WTC11 (cell line): ENCODE data around the gene PRMT5. TPM values are rescaled to one million over a fixed set of nuclear protein-coding genes. Genes with fewer than 3 reads are reported as not detected.

ENCODE experiments used
- ATAC-seq: fragments of 200-7000 bp; cut with Tn5 transposase; 2 replicates; pipeline ENCODE4 v1.10.0; 2021; ENCODE audit warnings: mild to moderate bottlenecking, moderate library complexity
- CTCF ChIA-PET: fragments of 300-600 bp; sonication (Branson Sonifier 250); formaldehyde crosslinking; loops from one replicate; lab custom pipeline; 2021; ENCODE audit warnings: antibody characterized with exemption; lab: Charles Lee
- POLR2A ChIA-PET: fragments of 350-600 bp; sonication (Branson Sonifier 250); formaldehyde crosslinking; loops from one replicate; lab custom pipeline; 2021; ENCODE audit warnings: antibody characterized with exemption; lab: Charles Lee
- DNase-seq: peaks from one replicate; pipeline ENCODE4 v3.0.0; 2021; ENCODE audit warnings: low spot score
- H3K27ac Mint-ChIP-seq: 2 replicates; pipeline ENCODE4 v1.8.0; 2021; ENCODE audit warnings: mixed read lengths
- H3K27me3 Mint-ChIP-seq: 2 replicates; pipeline ENCODE4 v1.8.0; 2021; ENCODE audit warnings: low read depth, mild to moderate bottlenecking, moderate library complexity, mixed read lengths
- H3K36me3 Mint-ChIP-seq: 2 replicates; pipeline ENCODE4 v1.8.0; 2021; ENCODE audit warnings: mixed read lengths
- H3K4me1 Mint-ChIP-seq: 2 replicates; pipeline ENCODE4 v1.8.0; 2022; ENCODE audit warnings: mixed read lengths
- H3K4me3 Mint-ChIP-seq: 2 replicates; pipeline ENCODE4 v1.8.0; 2021; ENCODE audit warnings: mild to moderate bottlenecking, moderate library complexity, mixed read lengths
- H3K9me3 Mint-ChIP-seq: 2 replicates; pipeline ENCODE4 v1.8.0; 2021; ENCODE audit warnings: mixed read lengths
- ATF6 ChIP-seq: sonication (generic); formaldehyde crosslinking; IDR thresholded peaks from 2 replicates; pipeline ENCODE4 v1.8.1; 2023; ENCODE audit warnings: mild to moderate bottlenecking, missing genetic modification reagents
- CBFB ChIP-seq: sonication (generic); formaldehyde crosslinking; IDR thresholded peaks from 2 replicates; pipeline ENCODE4 v1.8.1; 2022; ENCODE audit warnings: mild to moderate bottlenecking, low read depth, missing genetic modification reagents
- CDX4 ChIP-seq: fragments of 250-450 bp; sonication (Bioruptor Pico); IDR thresholded peaks from 2 replicates; pipeline ENCODE4 v1.9.0; 2021; ENCODE audit warnings: moderate library complexity, mild to moderate bottlenecking, inconsistent platforms, borderline replicate concordance
- CREM ChIP-seq: sonication (generic); formaldehyde crosslinking; IDR thresholded peaks from 2 replicates; pipeline ENCODE4 v1.8.1; 2022; ENCODE audit warnings: mild to moderate bottlenecking, missing genetic modification reagents, moderate library complexity
- CTCF ChIP-seq: fragments of 200-600 bp; IDR thresholded peaks from 2 replicates; pipeline ENCODE4 v1.8.0; 2022; ENCODE audit warnings: antibody characterized with exemption
- E2F4 ChIP-seq: sonication (generic); formaldehyde crosslinking; IDR thresholded peaks from 2 replicates; pipeline ENCODE4 v1.8.1; 2022; ENCODE audit warnings: low read depth, mild to moderate bottlenecking, moderate library complexity, missing genetic modification reagents, borderline replicate concordance
- E2F5 ChIP-seq: sonication (generic); formaldehyde crosslinking; IDR thresholded peaks from 2 replicates; pipeline ENCODE4 v1.8.1; 2022; ENCODE audit warnings: mild to moderate bottlenecking, moderate library complexity, missing genetic modification reagents
- EMX1 ChIP-seq: fragments of 250-450 bp; sonication (Bioruptor Pico); IDR thresholded peaks from 2 replicates; pipeline ENCODE4 v1.8.0; 2021; ENCODE audit warnings: mild to moderate bottlenecking
- HMGA2 ChIP-seq: fragments of 250-450 bp; sonication (Bioruptor Pico); IDR thresholded peaks from 2 replicates; pipeline ENCODE4 v1.4.0; 2021; ENCODE audit warnings: mild to moderate bottlenecking, moderate library complexity
- HMGXB4 ChIP-seq: sonication (generic); formaldehyde crosslinking; IDR thresholded peaks from 2 replicates; pipeline ENCODE4 v1.8.1; 2023; ENCODE audit warnings: mild to moderate bottlenecking, moderate library complexity, missing genetic modification reagents
- IRF2 ChIP-seq: sonication (generic); formaldehyde crosslinking; IDR thresholded peaks from 2 replicates; pipeline ENCODE4 v1.8.0; 2022; ENCODE audit warnings: low read depth, missing genetic modification reagents, borderline replicate concordance
- KAT7 ChIP-seq: sonication (generic); formaldehyde crosslinking; IDR thresholded peaks from 2 replicates; pipeline ENCODE4 v1.8.1; 2023; ENCODE audit warnings: missing genetic modification reagents, mild to moderate bottlenecking, borderline replicate concordance
- TEAD4 ChIP-seq: sonication (generic); formaldehyde crosslinking; IDR thresholded peaks from 2 replicates; pipeline ENCODE4 v1.8.0; 2022; ENCODE audit warnings: mild to moderate bottlenecking, missing genetic modification reagents
- USF2 ChIP-seq: sonication (generic); formaldehyde crosslinking; IDR thresholded peaks from 2 replicates; pipeline ENCODE4 v1.8.1; 2023; ENCODE audit warnings: mild to moderate bottlenecking, missing genetic modification reagents, moderate library complexity
- ZNF121 ChIP-seq: sonication (generic); formaldehyde crosslinking; IDR thresholded peaks from 2 replicates; pipeline ENCODE4 v1.8.0; 2023; ENCODE audit warnings: missing genetic modification reagents
- ZNF219 ChIP-seq: sonication (generic); formaldehyde crosslinking; IDR thresholded peaks from 2 replicates; pipeline ENCODE4 v1.8.0; 2023; ENCODE audit warnings: missing genetic modification reagents, mild to moderate bottlenecking, borderline replicate concordance
- ZNF232 ChIP-seq: sonication (generic); formaldehyde crosslinking; IDR thresholded peaks from 2 replicates; pipeline ENCODE4 v1.8.0; 2022; ENCODE audit warnings: mild to moderate bottlenecking, missing genetic modification reagents
- ZNF416 ChIP-seq: fragments of 250-450 bp; sonication (Bioruptor Pico); IDR thresholded peaks from 2 replicates; pipeline ENCODE4 v1.9.0; 2021; ENCODE audit warnings: mild to moderate bottlenecking, inconsistent platforms
- ZNF425 ChIP-seq: fragments of 250-450 bp; sonication (Bioruptor Pico); conservative IDR thresholded peaks from 2 replicates; pipeline ENCODE4 v1.9.0; 2021; ENCODE audit warnings: mild to moderate bottlenecking
- ZNF671 ChIP-seq: fragments of 250-450 bp; sonication (Bioruptor Pico); IDR thresholded peaks from 2 replicates; pipeline ENCODE4 v1.8.0; 2021; ENCODE audit warnings: mild to moderate bottlenecking
- total RNA-seq: library from RNA; stranded (reverse); gene quantifications from 3 replicates; pipeline ENCODE4 v1.2.3, GENCODE V29; 2021

PRMT5 gene
- total RNA-seq, 1 experiment from 2014 or later = 124 TPM

GRCh38 chr14:22888662-22889061 is 40.5 kb downstream of the PRMT5 start (continued):
- TF ChIP-seq ZNF425 (CRISPR knock-in tag) (no peak), CREM (no peak), TEAD4 (CRISPR knock-in tag) (no peak), USF2 (CRISPR knock-in tag) (no peak), ZNF232 (CRISPR knock-in tag) (no peak), E2F4 (CRISPR knock-in tag) (no peak), HMGXB4 (CRISPR knock-in tag) (no peak), CDX4 (CRISPR knock-in tag) (no peak), KAT7 (CRISPR knock-in tag) (no peak), ATF6 (CRISPR knock-in tag) (no peak), ZNF416 (no peak), CBFB (CRISPR knock-in tag) (no peak), EMX1 (CRISPR knock-in tag) (no peak)

- H3K9me3 Mint-ChIP-seq = no peaks in the 10 kb centered on the region
Observed at GRCh38 chr14:22887990-22888378, 41.2 kb downstream of the PRMT5 start.

More at GRCh38 chr14:22887990-22888378, 41.2 kb downstream of the PRMT5 start:
- no peak for ATAC-seq
- Mint-ChIP-seq H3K4me1 (peaks cover 28% of the 10 kb centered on the region), H3K27me3 (peaks cover 33% of the 10 kb centered on the region), H3K36me3 (no peaks in the 10 kb centered on the region), H3K4me3 (peak overlapping the region; percentile 88), H3K27ac (no peak overlapping the region)
- TF ChIP-seq ZNF121 (CRISPR knock-in tag) = no peak
- TF ChIP-seq IRF2 = no peak
- TF ChIP-seq ZNF219 = no peak
- no peak for TF ChIP-seq HMGA2
- no peak for TF ChIP-seq CTCF
- TF ChIP-seq ZNF671 = no peak
- TF ChIP-seq E2F5 = no peak
- no peak for DNase-seq
- CTCF ChIA-PET = interaction anchor here (0.6 to 3.6 kb wide), 6 partner anchors 12 to 412 kb away, joined by 3 to 24 read pairs (median 4); partner anchors contain the start of genes LRP10 and MMP14
- POLR2A ChIA-PET = interaction anchor here (0.6 kb wide), 1 partner anchor 43 kb away, joined by 3 read pairs; no protein-coding TSS in a partner anchor
